SU-DHL-6 (cell line): ENCODE data around the gene ARF3.

Experiments used
- H2AFZ ChIP-seq: fragments of 200-600 bp; sonication (generic); 2 replicates; pipeline ENCODE4 v1.6.1; 2014; ENCODE audit warnings: low read depth, mild to moderate bottlenecking, moderate library complexity, mixed read lengths, antibody characterized with exemption, low read length; ENCODE audit not compliant: severe bottlenecking
- H3F3A ChIP-seq: fragments of 200-600 bp; shearing (Covaris generic); 2 replicates; pipeline ENCODE4 v1.6.0; 2016; ENCODE audit warnings: antibody characterized with exemption, mild to moderate bottlenecking; ENCODE audit not compliant: insufficient read depth
- H3K27ac ChIP-seq: fragments of 200-600 bp; sonication (generic); 2 replicates; pipeline ENCODE4 v1.5.1; 2016; ENCODE audit warnings: low read depth, mild to moderate bottlenecking, low read length, moderate library complexity, mixed read lengths
- H3K27me3 ChIP-seq: fragments of 200-600 bp; sonication (generic), shearing (Covaris generic); 2 replicates; pipeline ENCODE4 v1.6.0; 2014; ENCODE audit warnings: mild to moderate bottlenecking, low read length
- H3K36me3 ChIP-seq: fragments of 200-600 bp; sonication (generic); 2 replicates; pipeline ENCODE4 v1.6.1; 2014; ENCODE audit warnings: mild to moderate bottlenecking, low read length, mixed read lengths
- H3K4me2 ChIP-seq: fragments of 300-600, 200-600 bp; shearing (Covaris generic), sonication (generic); 2 replicates; pipeline ENCODE4 v1.6.0; 2014; ENCODE audit warnings: low read length, low read depth, mild to moderate bottlenecking; ENCODE audit not compliant: poor library complexity, severe bottlenecking
- H3K4me3 ChIP-seq: fragments of 200-600 bp; sonication (generic); 2 replicates; pipeline ENCODE4 v1.5.1; 2014; ENCODE audit warnings: antibody characterized with exemption, low read length, mild to moderate bottlenecking, mixed read lengths; ENCODE audit not compliant: insufficient read depth, poor library complexity, severe bottlenecking
- H3K79me2 ChIP-seq: fragments of 200-600 bp; sonication (generic); 2 replicates; pipeline ENCODE4 v1.6.1; 2014; ENCODE audit warnings: mild to moderate bottlenecking, low read length, moderate library complexity; ENCODE audit not compliant: insufficient read depth
- H3K9ac ChIP-seq: fragments of 200-600 bp; sonication (generic); 2 replicates; pipeline ENCODE4 v1.7.0; 2014; ENCODE audit warnings: mild to moderate bottlenecking, low read length
- H3K9me2 ChIP-seq: fragments of 200-600 bp; sonication (generic); replicated peaks from 2 replicates; pipeline ENCODE4 v1.6.1; 2014; ENCODE audit warnings: low read length; ENCODE audit not compliant: insufficient read depth
- H3K9me3 ChIP-seq: fragments of 200-600 bp; sonication (generic); 2 replicates; pipeline ENCODE4 v1.6.1; 2014; ENCODE audit warnings: low read length, mixed read lengths; ENCODE audit not compliant: insufficient read depth
- H4K20me1 ChIP-seq: fragments of 200-600 bp; sonication (generic); 2 replicates; pipeline ENCODE4 v1.6.1; 2014; ENCODE audit warnings: low read depth, mild to moderate bottlenecking, antibody characterized with exemption, low read length, moderate library complexity, mixed read lengths
- CTCF ChIP-seq: fragments of 200-600 bp; sonication (generic); IDR thresholded peaks from one replicate; pipeline ENCODE4 v1.5.1; 2017; ENCODE audit warnings: antibody characterized with exemption, mild to moderate bottlenecking, low read length, moderate library complexity; ENCODE audit not compliant: insufficient read depth, poor library complexity, severe bottlenecking
- EZH2phosphoT487 ChIP-seq: fragments of 200-600 bp; sonication (generic), shearing (Covaris generic); conservative IDR thresholded peaks from 2 replicates; pipeline ENCODE4 v1.6.1; 2018; ENCODE audit warnings: mild to moderate bottlenecking, antibody characterized with exemption, low read length, moderate library complexity, mixed read lengths

The ARF3 gene

GRCh38 chr12:48970702-48971334, 13.5 kb upstream of the ARF3 start:
- Histone ChIP-seq H3K9ac (no peak overlapping the region), H3K36me3 (no peaks in the 10 kb centered on the region), H4K20me1 (no peaks in the 10 kb centered on the region), H2AFZ (no peak overlapping the region), H3K4me2 (no peak overlapping the region), H3K27me3 (no peaks in the 10 kb centered on the region), H3K79me2 (no peaks in the 10 kb centered on the region), H3F3A (no peaks in the 10 kb centered on the region), H3K27ac (no peak overlapping the region), H3K9me2 (no peaks in the 10 kb centered on the region), H3K9me3 (no peaks in the 10 kb centered on the region), H3K4me3 (no peak overlapping the region)
- no peak for TF ChIP-seq CTCF
- no peak for TF ChIP-seq EZH2phosphoT487

GRCh38 chr12:48969833-48970701, 12.8 kb upstream of the ARF3 start:
- Histone ChIP-seq H2AFZ (no peak overlapping the region), H3K79me2 (no peaks in the 10 kb centered on the region)

GRCh38 chr12:48969160-48969771, 12.0 kb upstream of the ARF3 start:
- H3K9ac ChIP-seq, result no peak overlapping the region
- no peaks in the 10 kb centered on the region for H3K27me3 ChIP-seq
- H3K4me3 ChIP-seq, result no peak overlapping the region

More at GRCh38 chr12:48969833-48970701, 12.8 kb upstream of the ARF3 start:
- no peak overlapping the region for H3K27ac ChIP-seq
- H3K4me2 ChIP-seq, result no peak overlapping the region
- no peak overlapping the region for H3K4me3 ChIP-seq
- H3F3A ChIP-seq, result no peaks in the 10 kb centered on the region
- H4K20me1 ChIP-seq, result no peaks in the 10 kb centered on the region
- H3K9ac ChIP-seq, result no peak overlapping the region
- no peaks in the 10 kb centered on the region for H3K36me3 ChIP-seq
- no peaks in the 10 kb centered on the region for H3K9me2 ChIP-seq
- H3K9me3 ChIP-seq, result no peaks in the 10 kb centered on the region
- TF ChIP-seq EZH2phosphoT487, result no peak
- no peak for TF ChIP-seq CTCF
- no peaks in the 10 kb centered on the region for H3K27me3 ChIP-seq

More at GRCh38 chr12:48969160-48969771, 12.0 kb upstream of the ARF3 start:
- Histone ChIP-seq H3K9me2 (no peaks in the 10 kb centered on the region), H4K20me1 (no peaks in the 10 kb centered on the region), H3K9me3 (no peaks in the 10 kb centered on the region), H2AFZ (no peak overlapping the region), H3K36me3 (no peaks in the 10 kb centered on the region), H3F3A (no peaks in the 10 kb centered on the region), H3K4me2 (no peak overlapping the region), H3K27ac (no peak overlapping the region), H3K79me2 (no peaks in the 10 kb centered on the region)
- TF ChIP-seq CTCF (no peak), EZH2phosphoT487 (no peak)
